ENCODE measurements around the gene OR4E1.

- TF ChIP-seq EZH2 (IDR thresholded peaks at IDR 0.05; ENCODE audit: borderline replicate concordance, low read length): no peak
- TF ChIP-seq CTCF (conservative IDR thresholded peaks at IDR 0.05 in 1 of 2, IDR thresholded peaks at IDR 0.05 in 1 of 2; ENCODE audit: extremely low read depth in 1 of 2, insufficient read depth in 1 of 2, low read depth in 1 of 2, low read length in 2 of 2): no peak
Measured at GRCh38 chr14:21669284-21669683, 4.3 kb downstream of the OR4E1 start.
